HG03457 (cell line): Measurements from ENCODE around the gene LKAAEAR1.
"Not testable (repeated sequence)": the region's sequence is repeated elsewhere in the genome, so short reads cannot be mapped to it uniquely, and the experiment has no call there.

Source experiments
- ATAC-seq: cut with Tn5 transposase; IDR thresholded peaks from one replicate; pipeline ENCODE4 v1.9.1; 2021; ENCODE audit warnings: moderate number of reproducible peaks; ENCODE audit not compliant: unreplicated experiment

The LKAAEAR1 gene

GRCh38 chr20:64099086-64099786 lies 15.0 kb upstream of the LKAAEAR1 start:
- no peak for ATAC-seq

GRCh38 chr20:64098471-64099013 lies 14.3 kb upstream of the LKAAEAR1 start:
- ATAC-seq: no peak

- ATAC-seq: no peak
Observed at GRCh38 chr20:64096535-64096934, 12.3 kb upstream of the LKAAEAR1 start.

GRCh38 chr20:64095927-64096326 lies 11.7 kb upstream of the LKAAEAR1 start:
- ATAC-seq: no peak

- ATAC-seq: no peak
Observed at GRCh38 chr20:64095455-64095854, 11.3 kb upstream of the LKAAEAR1 start.

- no peak for ATAC-seq
Observed at GRCh38 chr20:64093013-64093503, 8.9 kb upstream of the LKAAEAR1 start.

GRCh38 chr20:64092258-64093012 lies 8.2 kb upstream of the LKAAEAR1 start:
- no peak for ATAC-seq

GRCh38 chr20:64091770-64092169 lies 7.6 kb upstream of the LKAAEAR1 start:
- ATAC-seq: no peak

- ATAC-seq: no peak
Observed at GRCh38 chr20:64091340-64091739, 7.1 kb upstream of the LKAAEAR1 start.

- ATAC-seq: no peak
Observed at GRCh38 chr20:64090165-64090564, 6.0 kb upstream of the LKAAEAR1 start.

- ATAC-seq: not testable (repeated sequence)
Observed at GRCh38 chr20:64088586-64088985, 4.4 kb upstream of the LKAAEAR1 start.

- not testable (repeated sequence) for ATAC-seq
Observed at GRCh38 chr20:64087226-64087825, 3.1 kb upstream of the LKAAEAR1 start.

- ATAC-seq: no peak
Observed at GRCh38 chr20:64086801-64087200, 2.6 kb upstream of the LKAAEAR1 start.

- ATAC-seq: no peak
Observed at GRCh38 chr20:64084685-64085152, 521 bp upstream of the LKAAEAR1 start.

- no peak for ATAC-seq
Observed at GRCh38 chr20:64083378-64083803, 807 bp downstream of the LKAAEAR1 start.

- no peak for ATAC-seq
Observed at GRCh38 chr20:64082820-64083377, 1.3 kb downstream of the LKAAEAR1 start.

GRCh38 chr20:64082126-64082731 lies 2.0 kb downstream of the LKAAEAR1 start:
- ATAC-seq: no peak

- ATAC-seq: no peak
Observed at GRCh38 chr20:64081624-64081964, 2.6 kb downstream of the LKAAEAR1 start.

GRCh38 chr20:64080813-64081623 lies 3.2 kb downstream of the LKAAEAR1 start:
- no peak for ATAC-seq
